ENCODE results near the gene INSYN2B.

- TF ChIP-seq CTCF (IDR thresholded peaks at IDR 0.05) (no peak), EP300 (IDR thresholded peaks at IDR 0.05) (no peak), POLR2A (IDR thresholded peaks at IDR 0.05) (no peak)
Observed at GRCh38 chr5:169941542-169941941, 38.8 kb downstream of the INSYN2B start.

All from ovary (tissue), 3 donors.